GM10847 (cell line): ENCODE results near the gene PRM2.

Experiments
- POLR2A ChIP-seq: IDR thresholded peaks from 2 replicates; pipeline ENCODE4 v1.6.1; 2011; ENCODE audit not compliant: insufficient read length; ENCODE audit errors: extremely low read depth

Gene PRM2

DNA sequence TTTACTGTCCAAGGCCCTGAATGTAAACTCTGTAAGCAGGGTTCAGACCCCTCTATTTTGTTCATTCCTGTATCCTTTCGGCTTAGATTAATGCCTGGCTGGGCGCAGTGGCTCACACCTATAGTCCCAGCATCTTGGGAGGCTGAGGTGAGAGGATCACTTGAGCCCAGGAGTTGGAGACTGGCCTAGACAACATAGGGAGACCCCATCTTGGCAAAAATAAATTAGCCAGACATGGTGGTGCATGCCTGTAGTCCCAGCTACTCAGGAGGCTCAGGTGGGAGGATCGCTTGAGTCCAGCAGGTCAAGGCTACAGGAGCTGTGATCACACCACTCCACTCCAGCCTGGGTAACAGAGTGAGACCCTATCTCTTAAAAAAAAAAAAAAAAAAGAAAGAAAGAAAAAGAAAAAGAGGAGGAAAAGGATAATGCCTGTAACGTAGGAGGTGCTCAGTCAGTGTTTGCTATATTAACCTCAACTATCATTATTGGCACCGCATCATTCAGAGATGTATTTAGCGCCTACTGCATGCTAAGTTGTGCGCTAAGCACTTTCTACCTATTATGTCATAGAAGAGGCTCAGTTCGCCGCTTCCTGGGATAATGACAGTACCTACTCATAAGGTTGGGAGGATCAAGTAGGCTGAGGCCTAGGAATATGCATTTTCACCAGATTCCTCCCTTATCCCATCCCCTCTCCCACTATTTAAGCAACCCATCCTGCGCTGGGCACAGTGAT is 25.3 kb downstream of the PRM2 start:
- TF ChIP-seq POLR2A: no peak

DNA sequence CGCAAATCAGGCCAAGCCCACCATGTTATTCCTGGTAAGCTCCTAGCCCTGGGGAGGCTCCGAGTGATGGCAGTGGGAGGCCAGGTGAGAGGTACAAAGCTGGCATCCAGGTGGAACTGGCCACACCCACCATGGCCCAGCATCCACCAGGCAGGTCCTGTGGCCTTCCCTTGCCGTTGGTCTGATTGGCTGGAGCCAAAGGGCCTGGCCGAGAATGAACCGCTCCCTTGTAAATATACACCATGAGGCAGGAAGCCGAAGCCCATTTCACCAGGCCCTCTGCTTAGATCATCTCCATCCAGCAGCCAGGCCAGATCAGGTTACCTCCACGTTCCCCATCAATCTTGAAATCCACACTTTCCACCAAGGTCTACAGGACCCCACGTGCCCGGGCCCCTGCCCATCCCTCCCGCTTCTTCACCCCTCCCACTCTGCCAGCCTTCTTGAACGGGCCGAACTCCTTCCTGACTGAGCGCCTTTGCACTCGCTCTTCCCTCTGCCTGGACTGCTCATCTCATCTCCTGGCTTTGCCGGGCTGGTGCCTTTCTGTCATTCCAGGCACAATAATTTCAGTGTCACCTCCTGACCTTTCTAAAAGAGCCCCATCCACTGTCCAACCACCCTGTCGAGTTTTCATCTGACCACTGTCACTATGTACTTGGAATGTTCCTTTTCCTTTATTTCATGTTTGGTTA is 26.0 kb downstream of the PRM2 start:
- peak; percentile 27 for TF ChIP-seq POLR2A

DNA sequence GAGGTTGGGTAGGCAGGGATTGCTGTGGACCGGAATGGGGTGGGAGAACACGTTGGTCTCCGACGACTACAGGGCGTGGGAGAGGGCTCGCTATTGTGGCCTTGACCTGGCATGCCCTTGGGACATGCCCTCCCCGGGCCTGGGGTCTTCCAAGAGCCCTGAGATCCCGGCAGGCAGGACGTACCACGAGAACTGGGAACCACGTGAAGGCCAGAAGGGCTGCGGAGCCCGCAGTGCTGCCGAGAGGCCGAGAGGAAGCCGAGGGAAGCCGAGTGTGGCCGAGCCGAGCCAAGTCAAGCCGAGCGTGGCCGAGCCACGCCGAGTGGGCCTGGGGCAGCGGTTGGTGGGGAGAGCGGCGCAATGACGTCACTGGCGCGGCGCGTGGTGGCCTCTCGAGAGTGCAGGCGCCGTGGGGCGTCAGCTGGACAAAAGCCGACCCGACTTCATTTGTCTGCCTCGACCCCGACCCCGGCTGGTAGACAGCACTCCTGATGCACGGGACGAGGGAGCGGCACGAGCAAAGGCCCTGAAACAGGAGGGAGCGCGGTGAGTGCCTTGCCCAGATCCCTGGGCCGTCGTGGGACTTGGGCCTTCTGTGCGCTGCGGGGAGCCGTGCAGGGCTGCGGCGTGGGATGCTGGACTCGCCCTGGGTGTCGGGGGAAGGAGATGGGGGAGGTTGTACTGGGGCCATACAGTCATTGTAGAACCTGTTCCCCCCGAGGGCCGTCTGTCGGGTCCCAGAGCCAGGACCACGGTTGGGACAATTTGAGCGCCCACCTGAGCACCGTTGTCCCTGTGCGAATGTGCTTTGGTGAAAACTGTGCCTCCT is 26.8 kb downstream of the PRM2 start:
- TF ChIP-seq POLR2A: no peak

DNA sequence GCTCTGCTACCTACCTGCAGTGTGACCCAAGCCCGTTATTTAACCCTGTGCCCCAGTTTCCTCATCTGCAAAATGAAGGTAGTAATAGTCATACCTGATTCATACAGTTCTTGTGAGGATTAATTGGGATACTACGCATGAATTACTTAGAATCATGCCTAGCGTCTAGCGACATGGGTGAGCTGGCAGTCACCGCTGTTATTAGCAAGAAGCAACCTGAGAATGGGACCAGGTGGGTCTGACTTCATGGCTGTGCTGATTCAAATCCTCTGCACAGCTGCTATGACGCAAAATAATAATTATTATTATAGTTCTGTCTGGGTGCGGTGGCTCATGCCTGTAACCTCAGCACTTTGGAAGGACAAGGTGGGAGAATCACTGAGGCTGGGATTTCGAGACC is 28.1 kb downstream of the PRM2 start:
- no peak for TF ChIP-seq POLR2A

DNA sequence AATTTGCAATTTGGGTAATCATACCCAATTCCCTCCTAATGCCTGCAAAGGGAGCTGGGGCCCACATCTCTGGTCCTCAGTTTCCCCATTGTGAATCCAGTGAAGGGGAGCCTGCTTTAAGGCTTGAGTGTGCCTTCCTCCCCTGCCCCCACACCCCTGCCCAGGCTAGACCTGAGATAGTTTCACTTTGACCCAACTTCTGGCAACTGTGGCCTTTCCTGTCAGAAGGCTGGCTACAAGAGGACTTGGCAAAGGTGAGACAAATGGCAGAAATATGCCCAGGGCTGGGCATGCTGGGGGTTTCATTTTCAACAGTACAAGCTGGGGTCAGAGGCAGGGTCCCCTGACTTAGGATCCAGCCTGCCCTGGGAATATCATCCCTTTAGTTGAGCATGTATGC is 30.3 kb downstream of the PRM2 start:
- no peak for TF ChIP-seq POLR2A

DNA sequence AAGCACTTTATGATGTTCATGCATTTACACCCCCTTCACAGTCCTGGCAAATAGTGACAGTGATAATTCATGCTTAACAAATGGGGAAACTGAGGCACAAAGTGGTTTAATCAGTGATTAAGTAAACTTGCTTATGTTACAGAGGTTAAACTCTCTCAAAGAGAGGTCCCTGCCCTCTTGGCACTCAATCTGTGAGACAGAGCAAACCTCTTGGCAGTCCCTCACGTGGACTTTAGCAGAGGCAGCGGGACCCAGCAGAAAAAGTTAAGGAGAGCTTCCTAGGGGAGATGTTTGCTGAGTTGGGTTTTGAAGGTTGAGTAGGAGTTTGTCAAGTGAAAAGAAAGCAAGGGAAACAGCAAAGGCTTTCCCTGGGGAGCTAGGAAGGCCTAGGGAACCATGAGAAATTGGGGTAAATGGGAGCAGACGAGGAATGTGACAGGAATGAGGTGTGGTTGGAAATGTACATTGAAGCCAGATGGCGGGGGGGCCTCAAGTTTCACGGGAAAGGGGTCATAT is 31.0 kb downstream of the PRM2 start:
- TF ChIP-seq POLR2A: no peak

DNA sequence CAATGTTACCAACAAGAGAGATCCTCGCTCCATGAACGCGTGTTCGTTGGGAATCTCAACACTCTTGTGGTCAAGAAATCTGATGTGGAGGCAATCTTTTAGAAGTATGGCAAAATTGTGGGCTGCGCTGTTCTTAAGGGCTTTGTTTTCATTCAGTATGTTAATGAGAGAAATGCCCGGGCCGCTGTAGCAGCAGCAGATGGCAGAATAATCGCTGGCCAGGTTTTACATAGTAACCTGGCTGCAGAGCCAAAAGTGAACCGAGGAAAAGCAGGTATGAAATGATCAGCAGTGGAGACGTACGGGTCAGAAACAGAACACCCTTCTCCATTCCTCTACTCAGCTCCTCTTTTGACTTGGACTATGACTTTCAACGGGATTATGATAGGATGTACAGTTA is 33.6 kb downstream of the PRM2 start:
- no peak for TF ChIP-seq POLR2A

DNA sequence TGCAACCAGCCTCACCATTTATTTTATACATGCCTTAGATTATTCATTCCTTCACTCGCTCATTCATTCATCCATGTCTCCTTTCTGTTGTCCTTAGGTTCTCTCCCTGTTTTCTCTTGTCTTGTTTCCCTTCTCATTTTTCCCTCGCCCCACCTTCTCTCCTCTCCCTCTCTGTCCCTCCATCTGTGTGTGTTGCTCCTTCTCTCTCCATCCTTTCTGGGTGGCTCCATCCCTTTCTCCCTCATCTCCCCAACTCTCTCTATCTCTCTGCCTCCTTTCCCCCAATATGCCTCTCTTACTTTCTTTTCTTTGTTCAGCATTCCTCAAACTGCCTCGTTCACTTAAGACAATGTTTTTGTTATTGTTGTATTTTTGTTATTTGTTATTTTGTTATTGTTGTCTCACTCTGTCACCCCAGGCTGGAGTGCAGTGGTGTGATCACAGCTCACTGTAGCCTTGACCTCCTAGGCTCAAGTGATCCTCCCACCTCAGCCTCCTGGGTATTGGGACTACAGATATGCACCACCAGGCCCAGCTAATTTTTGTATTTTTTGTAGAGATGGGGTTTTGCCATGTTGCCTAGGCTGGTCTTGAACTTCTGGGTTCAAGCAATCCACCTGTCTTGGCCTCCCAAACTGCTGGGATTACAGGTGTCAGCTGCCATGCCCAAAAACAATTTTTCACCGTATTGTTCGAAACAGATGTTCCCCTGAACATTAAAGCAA is 34.6 kb downstream of the PRM2 start:
- no peak for TF ChIP-seq POLR2A

DNA sequence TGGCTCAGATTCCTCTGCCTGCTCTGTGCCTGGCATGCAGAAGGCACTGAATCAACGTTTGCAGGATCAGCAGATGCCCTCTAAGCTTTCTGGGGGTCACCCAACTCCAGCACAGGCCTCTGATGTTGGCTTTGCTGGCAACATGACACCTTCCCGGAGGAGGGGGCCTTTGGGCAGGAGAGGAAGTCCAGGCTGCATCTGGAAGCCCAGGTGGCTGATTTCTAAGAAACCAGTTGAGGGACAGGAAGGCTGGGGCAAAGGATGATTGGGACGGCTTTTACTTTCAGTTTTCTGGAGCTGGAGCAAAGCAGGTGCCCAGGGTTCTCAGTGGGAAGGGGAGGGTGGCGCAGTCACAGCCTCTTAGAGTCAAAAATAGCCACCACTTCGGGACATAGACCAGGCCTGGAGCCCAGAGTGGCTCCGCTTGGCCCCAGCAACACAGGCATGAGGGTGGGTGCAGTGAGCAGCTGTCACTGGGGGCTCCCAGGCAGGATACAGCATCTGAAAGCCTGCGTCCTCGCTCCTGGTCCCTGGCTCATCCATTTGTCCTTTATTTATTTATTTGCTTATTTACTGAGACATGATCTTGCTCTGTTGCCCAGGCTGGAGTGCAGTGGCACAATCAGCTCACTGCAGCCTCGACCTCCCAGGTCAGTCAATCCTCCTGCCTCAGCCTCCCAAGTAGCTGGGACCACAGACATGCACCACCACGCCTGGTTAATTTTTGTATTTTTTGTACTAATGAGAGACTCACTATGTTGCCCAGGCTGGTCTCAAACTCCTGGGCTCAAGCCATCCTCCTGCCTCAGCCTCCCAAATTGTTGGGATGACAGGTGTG is 35.4 kb downstream of the PRM2 start:
- TF ChIP-seq POLR2A: no peak

DNA sequence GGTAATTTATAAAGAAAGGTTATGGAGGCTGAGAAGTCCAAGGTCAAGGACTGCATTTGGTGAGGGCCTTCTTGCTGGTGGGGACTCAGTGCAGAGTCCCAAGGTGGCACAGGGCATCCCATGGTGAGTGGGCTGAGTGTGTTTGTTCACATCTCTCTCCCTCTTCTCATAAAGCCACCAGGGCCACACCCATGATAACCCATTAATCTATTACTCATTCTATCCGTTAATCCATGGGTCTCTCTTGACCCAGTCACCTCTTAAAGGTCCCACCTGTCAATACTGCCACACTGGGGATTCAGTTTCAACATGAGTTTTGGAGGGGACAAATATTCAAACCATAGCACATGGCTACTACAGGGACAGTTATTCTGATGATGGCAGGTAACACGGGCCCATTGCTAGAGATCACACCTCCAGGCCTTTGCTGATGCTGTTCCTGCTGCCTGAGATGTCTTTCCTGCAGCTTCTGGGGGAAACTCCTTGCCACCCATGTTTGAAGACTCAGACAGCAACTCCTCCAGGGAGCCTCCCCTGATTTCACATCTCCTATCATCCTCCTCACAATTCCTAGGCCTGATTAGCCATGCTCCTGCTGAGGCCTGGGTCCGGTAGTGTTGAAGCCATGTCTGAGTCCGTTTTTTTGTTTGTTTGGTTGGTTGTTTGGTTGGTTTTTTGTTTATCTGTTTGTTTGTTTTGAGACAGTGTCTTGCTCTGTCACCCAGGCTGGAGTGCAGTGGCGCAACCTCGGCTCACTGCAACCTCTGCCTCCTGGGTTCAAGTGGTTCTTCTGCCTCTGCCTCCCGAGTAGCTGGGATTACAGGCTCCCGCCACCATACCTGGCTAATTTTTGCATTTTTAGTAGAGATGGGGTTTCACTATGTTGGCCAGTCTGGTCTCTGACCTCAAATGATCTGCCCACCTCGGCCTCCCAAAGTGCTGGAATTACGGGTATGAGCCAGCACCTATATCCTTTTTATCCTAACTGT is 36.3 kb downstream of the PRM2 start:
- TF ChIP-seq POLR2A: no peak

DNA sequence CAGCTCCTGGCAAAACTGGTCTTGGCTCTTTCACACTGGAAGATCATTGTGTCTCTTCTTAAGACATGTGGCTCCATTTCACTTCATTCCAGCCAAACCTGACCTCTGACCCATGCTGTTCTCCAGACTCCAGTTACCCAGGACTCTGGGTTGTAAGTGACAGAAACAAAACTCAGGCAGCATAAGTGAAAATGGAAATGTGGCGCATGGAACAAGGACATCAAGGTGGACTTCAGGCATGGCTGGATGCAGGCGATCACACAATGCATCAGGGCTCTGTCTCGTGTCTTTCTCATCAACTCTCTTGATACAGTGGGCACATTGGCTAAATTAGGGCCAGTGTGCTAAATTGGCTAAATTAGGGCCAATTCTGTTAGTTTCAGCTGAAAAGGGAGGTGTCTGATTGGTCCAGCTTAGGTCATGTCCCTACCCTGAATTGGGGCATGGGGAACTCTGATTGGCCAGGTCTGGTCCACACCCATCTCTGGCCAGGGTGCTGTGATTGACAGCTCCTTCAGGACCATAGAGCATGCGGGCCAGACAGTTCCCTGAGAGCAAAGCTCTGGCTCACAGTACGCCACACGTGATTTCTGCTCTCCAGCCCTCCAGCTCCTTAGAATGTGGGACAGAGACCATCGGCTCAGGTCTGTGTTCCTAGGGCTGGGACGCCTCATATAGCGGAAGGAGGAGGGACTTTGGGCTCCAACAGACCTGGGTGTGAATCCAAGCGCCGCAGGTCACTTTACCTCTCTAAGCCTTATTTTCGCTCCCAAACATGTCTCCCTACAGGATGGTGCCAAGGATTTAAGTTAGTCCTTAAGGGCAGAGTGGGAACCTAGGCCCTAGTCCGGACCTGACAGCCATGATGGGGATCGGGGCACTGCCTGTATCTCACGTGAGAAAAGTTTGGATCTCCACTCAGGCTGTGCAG is 37.7 kb downstream of the PRM2 start:
- no peak for TF ChIP-seq POLR2A
